Esophagus muscularis mucosa (tissue), 3 donors: ENCODE data around the gene AATF.

Source experiments
- POLR2A ChIP-seq: fragments of 450-650 bp; IDR thresholded peaks from one replicate; pipeline ENCODE4 v1.6.1; 2017; ENCODE audit warnings: antibody characterized with exemption, moderate library complexity, mild to moderate bottlenecking, low read depth
- TF ChIP-seq, protein P1 (sequence below), 3 experiments: fragments of 200-600 bp in 2 of 3; fragments of 450-650 bp in 1 of 3; sonication (generic) in 2 of 3; IDR thresholded peaks; one replicate each; pipeline ENCODE4 v1.5.1; 2017 to 2019; ENCODE audit warnings: antibody characterized with exemption in 3 of 3, mild to moderate bottlenecking in 2 of 3, moderate library complexity in 1 of 3

DNA sequence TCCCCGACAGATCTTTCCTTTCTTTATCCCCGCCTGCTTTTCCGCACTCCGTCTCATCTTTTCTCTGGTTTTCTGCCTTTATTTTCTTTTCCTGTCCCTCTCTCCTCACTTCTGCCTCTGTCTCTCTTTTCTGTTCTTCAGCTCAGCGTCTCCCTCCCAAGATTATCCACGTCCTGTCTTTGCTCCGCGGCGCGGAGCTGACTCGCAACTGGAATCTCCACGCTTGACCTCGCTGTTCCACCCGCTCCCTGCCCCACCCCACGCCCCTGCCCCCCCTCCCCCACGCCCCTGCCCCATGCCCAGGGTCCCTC, 16.4 kb upstream of the AATF start:
- no peak for TF ChIP-seq POLR2A
- TF ChIP-seq, protein P1, sequence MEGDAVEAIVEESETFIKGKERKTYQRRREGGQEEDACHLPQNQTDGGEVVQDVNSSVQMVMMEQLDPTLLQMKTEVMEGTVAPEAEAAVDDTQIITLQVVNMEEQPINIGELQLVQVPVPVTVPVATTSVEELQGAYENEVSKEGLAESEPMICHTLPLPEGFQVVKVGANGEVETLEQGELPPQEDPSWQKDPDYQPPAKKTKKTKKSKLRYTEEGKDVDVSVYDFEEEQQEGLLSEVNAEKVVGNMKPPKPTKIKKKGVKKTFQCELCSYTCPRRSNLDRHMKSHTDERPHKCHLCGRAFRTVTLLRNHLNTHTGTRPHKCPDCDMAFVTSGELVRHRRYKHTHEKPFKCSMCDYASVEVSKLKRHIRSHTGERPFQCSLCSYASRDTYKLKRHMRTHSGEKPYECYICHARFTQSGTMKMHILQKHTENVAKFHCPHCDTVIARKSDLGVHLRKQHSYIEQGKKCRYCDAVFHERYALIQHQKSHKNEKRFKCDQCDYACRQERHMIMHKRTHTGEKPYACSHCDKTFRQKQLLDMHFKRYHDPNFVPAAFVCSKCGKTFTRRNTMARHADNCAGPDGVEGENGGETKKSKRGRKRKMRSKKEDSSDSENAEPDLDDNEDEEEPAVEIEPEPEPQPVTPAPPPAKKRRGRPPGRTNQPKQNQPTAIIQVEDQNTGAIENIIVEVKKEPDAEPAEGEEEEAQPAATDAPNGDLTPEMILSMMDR (IDR thresholded peaks at IDR 0.05), result no peak
